ENCODE measurements around the gene GRM7.

DNA sequence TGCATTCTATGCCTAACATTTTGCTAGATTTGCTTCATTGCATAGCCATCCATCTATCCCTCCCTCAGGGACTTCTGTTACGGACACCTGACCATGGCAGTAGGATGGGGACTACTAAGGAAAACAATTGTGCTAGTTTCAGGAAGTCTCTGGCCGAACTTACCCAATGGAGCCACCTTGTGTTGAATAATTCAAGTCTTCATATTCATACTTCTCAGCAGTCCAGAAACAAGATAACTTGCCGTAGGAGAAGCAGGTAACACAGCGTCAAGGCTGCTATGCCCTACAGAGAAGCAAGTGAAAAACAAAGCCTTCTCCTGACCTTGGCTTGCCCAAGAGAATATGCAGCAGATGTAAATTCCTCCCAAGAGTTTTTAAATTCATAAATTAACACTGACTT, 685.3 kb downstream of the GRM7 start:
- TF ChIP-seq RFX1 (IDR thresholded peaks at IDR 0.05), result no peak
- no peak for TF ChIP-seq ZNF354B (CRISPR knock-in tag; IDR thresholded peaks at IDR 0.05)

Data from K562 (cell line).